Smooth muscle cell (in vitro differentiated cells): ENCODE data around the gene CDK6. TPM values are rescaled to one million over a fixed set of nuclear protein-coding genes. Genes with fewer than 3 reads are reported as not detected.

Experiments
- DNase-seq: peaks from one replicate; lab custom pipeline; 2025; ENCODE audit not compliant: unreplicated experiment; lab: John Stamatoyannopoulos, UW
- H2AFZ ChIP-seq: fragments of 200-600 bp; sonication (generic); 2 replicates; pipeline ENCODE4 v1.6.0; 2016; ENCODE audit warnings: antibody characterized with exemption, low read depth, mild to moderate bottlenecking
- H3F3A ChIP-seq: fragments of 200-600 bp; sonication (generic); 2 replicates; pipeline ENCODE4 v1.6.0; 2017; ENCODE audit warnings: antibody characterized with exemption, low read depth
- H3K27ac ChIP-seq: fragments of 200-600 bp; sonication (generic); 2 replicates; pipeline ENCODE4 v1.5.1; 2016; ENCODE audit warnings: low read depth, mild to moderate bottlenecking
- H3K27me3 ChIP-seq: fragments of 200-600 bp; sonication (generic); 2 replicates; pipeline ENCODE4 v1.6.1; 2016; ENCODE audit warnings: low read depth, mild to moderate bottlenecking
- H3K36me3 ChIP-seq: fragments of 200-600 bp; sonication (generic); 2 replicates; pipeline ENCODE4 v1.5.1; 2016; ENCODE audit warnings: low read depth
- H3K4me1 ChIP-seq: fragments of 200-600 bp; sonication (generic); 2 replicates; pipeline ENCODE4 v1.5.1; 2016; ENCODE audit warnings: low read depth
- H3K4me2 ChIP-seq: fragments of 200-600 bp; sonication (generic); 2 replicates; pipeline ENCODE4 v1.6.0; 2016; ENCODE audit warnings: mild to moderate bottlenecking
- H3K4me3 ChIP-seq: fragments of 200-600 bp; sonication (generic); 2 replicates; pipeline ENCODE4 v1.5.1; 2016; ENCODE audit warnings: mild to moderate bottlenecking
- H3K79me2 ChIP-seq: fragments of 200-600 bp; sonication (generic); 2 replicates; pipeline ENCODE4 v1.6.0; 2016; ENCODE audit warnings: low read depth, mild to moderate bottlenecking
- H3K9ac ChIP-seq: fragments of 200-600 bp; sonication (generic); 2 replicates; pipeline ENCODE4 v1.6.0; 2016; ENCODE audit warnings: low read depth
- H3K9me3 ChIP-seq: fragments of 200-600 bp; sonication (generic); replicated peaks from 2 replicates; pipeline ENCODE4 v1.5.1; 2016; ENCODE audit warnings: low read depth
- H4K20me1 ChIP-seq: fragments of 200-600 bp; sonication (generic); 2 replicates; pipeline ENCODE4 v1.6.0; 2016; ENCODE audit warnings: low read depth
- WGBS: methylation state at CpG from one replicate; pipeline ENCODE4 v1.1.7; 2016; ENCODE audit warnings: low lambda C conversion rate; 5-methylcytosine and 5-hydroxymethylcytosine counted together
- polyA plus RNA-seq: library from polyadenylated mRNA; unstranded; fragments of >200 nt; fragmentation: Nextera tagmentation; extraction: Ambion mirVana; gene quantifications from 2 replicates; pipeline ENCODE4 v1.2.1, GENCODE V29; 2016
- total RNA-seq: library from RNA; depleted of rRNA; stranded (reverse); fragments of >200 nt; gene quantifications from 2 replicates; pipeline ENCODE4 v1.2.3, GENCODE V29; 2014
- TF ChIP-seq, protein P1 (sequence below): fragments of 200-600 bp; sonication (generic); IDR thresholded peaks from 2 replicates; pipeline ENCODE4 v1.5.1; 2017; ENCODE audit warnings: borderline replicate concordance, mild to moderate bottlenecking, antibody characterized with exemption; ENCODE audit not compliant: insufficient read depth, poor library complexity, severe bottlenecking

The CDK6 gene
- total and polyA plus RNA-seq, 2 experiments from 2014 or later, result 34.2 to 99.2 TPM

DNA sequence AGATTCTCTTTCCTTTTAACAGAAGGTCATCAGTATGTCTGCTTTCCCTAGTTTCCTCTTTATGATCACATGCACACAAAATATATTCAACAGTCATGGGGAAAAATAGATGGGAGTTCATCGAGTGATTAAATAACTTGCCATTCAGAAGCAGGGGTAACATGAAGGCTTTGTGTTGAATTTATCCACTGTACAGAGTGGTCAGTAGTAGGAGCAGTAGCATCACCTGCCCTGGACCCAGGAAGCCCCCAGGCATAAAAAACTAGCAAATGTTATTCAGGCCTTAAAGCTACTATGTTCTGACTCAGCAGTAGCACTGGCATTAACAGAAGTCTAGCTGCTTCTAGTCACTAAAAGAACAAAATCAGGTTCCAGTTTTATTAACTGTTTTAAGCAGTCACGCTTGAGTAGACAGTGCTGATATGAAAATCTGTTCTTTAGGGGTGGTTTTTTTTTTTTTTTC is 214.8 kb downstream of the CDK6 start:
- peaks cover 21% of the 10 kb centered on the region for H3F3A ChIP-seq
- peak overlapping the region; percentile 53 for H3K4me2 ChIP-seq
- TF ChIP-seq, protein P1, sequence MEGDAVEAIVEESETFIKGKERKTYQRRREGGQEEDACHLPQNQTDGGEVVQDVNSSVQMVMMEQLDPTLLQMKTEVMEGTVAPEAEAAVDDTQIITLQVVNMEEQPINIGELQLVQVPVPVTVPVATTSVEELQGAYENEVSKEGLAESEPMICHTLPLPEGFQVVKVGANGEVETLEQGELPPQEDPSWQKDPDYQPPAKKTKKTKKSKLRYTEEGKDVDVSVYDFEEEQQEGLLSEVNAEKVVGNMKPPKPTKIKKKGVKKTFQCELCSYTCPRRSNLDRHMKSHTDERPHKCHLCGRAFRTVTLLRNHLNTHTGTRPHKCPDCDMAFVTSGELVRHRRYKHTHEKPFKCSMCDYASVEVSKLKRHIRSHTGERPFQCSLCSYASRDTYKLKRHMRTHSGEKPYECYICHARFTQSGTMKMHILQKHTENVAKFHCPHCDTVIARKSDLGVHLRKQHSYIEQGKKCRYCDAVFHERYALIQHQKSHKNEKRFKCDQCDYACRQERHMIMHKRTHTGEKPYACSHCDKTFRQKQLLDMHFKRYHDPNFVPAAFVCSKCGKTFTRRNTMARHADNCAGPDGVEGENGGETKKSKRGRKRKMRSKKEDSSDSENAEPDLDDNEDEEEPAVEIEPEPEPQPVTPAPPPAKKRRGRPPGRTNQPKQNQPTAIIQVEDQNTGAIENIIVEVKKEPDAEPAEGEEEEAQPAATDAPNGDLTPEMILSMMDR, result no peak
- peaks cover 20% of the 10 kb centered on the region for H3K79me2 ChIP-seq
- no peaks in the 10 kb centered on the region for H3K4me1 ChIP-seq
- peaks cover 3% of the 10 kb centered on the region for H3K36me3 ChIP-seq
- no peaks in the 10 kb centered on the region for H3K27me3 ChIP-seq
- 73% methylated on average over 2 of the region's 2 CpGs for WGBS
- DNase-seq, result no peak
- no peaks in the 10 kb centered on the region for H3K9me3 ChIP-seq
- peak overlapping the region; percentile 62 for H3K27ac ChIP-seq
- H2AFZ ChIP-seq, result no peak overlapping the region
- no peak overlapping the region for H3K9ac ChIP-seq
- peaks cover 26% of the 10 kb centered on the region for H4K20me1 ChIP-seq
- H3K4me3 ChIP-seq, result no peak overlapping the region

DNA sequence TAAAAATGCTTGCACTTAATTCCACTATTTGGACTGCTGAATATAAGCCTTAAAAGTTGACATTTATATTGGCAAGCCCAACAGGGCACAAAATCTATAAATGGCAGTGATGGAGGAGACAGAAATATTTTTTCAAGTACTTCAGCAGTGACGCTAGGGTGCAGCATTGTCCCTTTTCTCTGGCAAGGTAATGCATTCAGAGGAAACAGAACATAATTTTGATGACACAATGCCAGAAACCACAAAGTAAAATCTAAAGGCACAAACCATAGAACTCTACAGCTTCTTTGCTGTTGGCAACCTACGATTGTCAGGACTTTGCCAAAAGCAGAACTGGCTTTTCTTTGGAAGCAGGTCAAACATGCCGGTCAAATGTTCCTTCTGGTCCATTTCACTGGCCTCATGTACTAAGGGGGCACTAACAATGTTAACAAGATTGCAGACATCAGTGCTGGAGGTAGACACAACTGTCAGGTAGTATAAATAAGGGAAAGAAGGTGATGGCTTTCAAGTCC is 215.3 kb downstream of the CDK6 start:
- Histone ChIP-seq H4K20me1 (peaks cover 31% of the 10 kb centered on the region), H3K9ac (no peak overlapping the region), H3K79me2 (peaks cover 20% of the 10 kb centered on the region), H3F3A (peaks cover 21% of the 10 kb centered on the region), H3K4me3 (no peak overlapping the region), H3K4me2 (peak overlapping the region; percentile 53), H3K9me3 (no peaks in the 10 kb centered on the region), H3K36me3 (peaks cover 4% of the 10 kb centered on the region), H3K4me1 (no peaks in the 10 kb centered on the region), H3K27me3 (no peaks in the 10 kb centered on the region), H2AFZ (no peak overlapping the region), H3K27ac (peak overlapping the region; percentile 62)
- DNase-seq, result no peak
- WGBS, result 40% methylated on average over 3 of the region's 3 CpGs
- TF ChIP-seq, protein P1, result peak; percentile 73

DNA sequence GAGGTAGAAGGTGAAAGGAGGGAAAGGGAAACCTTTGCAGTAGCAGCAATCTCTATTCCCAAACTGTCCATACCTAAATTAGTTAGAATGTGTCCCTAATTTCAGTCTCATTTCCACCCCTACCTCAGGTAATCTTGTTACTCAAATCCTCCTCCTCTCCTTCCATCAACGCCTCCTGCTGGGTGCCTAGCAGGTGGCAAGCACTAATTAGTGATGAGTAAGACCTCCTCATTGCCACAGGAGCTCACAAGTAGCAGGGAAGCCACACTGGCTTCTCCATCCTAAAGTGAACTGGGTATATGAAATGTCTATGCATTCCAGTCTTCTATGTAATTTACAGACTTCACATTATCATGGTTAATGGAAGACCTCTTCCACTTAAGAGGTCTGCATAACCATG is 220.5 kb downstream of the CDK6 start:
- no peaks in the 10 kb centered on the region for H3K27me3 ChIP-seq
- H3K27ac ChIP-seq, result no peak overlapping the region
- H3K79me2 ChIP-seq, result peaks cover 5% of the 10 kb centered on the region
- H3K9me3 ChIP-seq, result no peaks in the 10 kb centered on the region
- peaks cover 4% of the 10 kb centered on the region for H3F3A ChIP-seq
- no peak for DNase-seq
- H4K20me1 ChIP-seq, result peaks cover 36% of the 10 kb centered on the region
- TF ChIP-seq, protein P1, result no peak
- H2AFZ ChIP-seq, result no peak overlapping the region
- H3K4me3 ChIP-seq, result no peak overlapping the region
- WGBS, result 84% methylated on average over 1 of the region's 1 CpG
- no peak overlapping the region for H3K4me2 ChIP-seq
- H3K36me3 ChIP-seq, result peaks cover 22% of the 10 kb centered on the region
- no peaks in the 10 kb centered on the region for H3K4me1 ChIP-seq
- H3K9ac ChIP-seq, result no peak overlapping the region

DNA sequence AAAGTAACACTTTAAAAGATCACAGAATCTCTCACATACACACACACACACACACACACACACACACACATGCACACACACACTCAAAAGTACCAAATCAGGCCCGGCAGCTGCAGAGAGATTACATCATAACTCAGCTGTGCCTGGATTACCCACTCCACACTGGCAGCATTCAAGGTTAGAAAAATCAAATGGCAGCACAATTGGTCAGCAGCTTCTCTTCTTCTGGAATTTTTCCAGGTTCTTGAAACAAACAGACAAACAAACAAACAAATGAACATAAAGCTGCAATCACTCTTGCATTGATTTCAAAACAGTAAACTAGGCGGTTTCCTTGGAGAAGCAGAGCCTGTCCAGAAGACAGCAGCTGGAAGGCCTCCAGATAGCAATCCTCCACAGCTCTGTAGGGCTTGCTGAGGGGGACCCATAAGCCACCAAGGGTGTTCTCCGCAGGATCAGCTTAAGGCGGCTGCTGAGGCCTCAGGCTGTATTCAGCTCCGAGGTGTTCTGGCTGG is 221.7 kb downstream of the CDK6 start:
- Histone ChIP-seq H3K9me3 (no peaks in the 10 kb centered on the region), H3K79me2 (no peaks in the 10 kb centered on the region), H3K27ac (no peak overlapping the region), H3K4me2 (no peak overlapping the region), H4K20me1 (peaks cover 31% of the 10 kb centered on the region), H3F3A (no peaks in the 10 kb centered on the region), H3K4me3 (no peak overlapping the region), H3K36me3 (peaks cover 22% of the 10 kb centered on the region), H3K4me1 (no peaks in the 10 kb centered on the region), H3K27me3 (no peaks in the 10 kb centered on the region), H2AFZ (no peak overlapping the region), H3K9ac (no peak overlapping the region)
- no peak for DNase-seq
- WGBS, result 78% methylated on average over 5 of the region's 5 CpGs
- TF ChIP-seq, protein P1, result no peak
